IPS-18c (cell line): ENCODE data around the gene THSD4.
"Not testable (repeated sequence)": the region's sequence is repeated elsewhere in the genome, so short reads cannot be mapped to it uniquely, and the experiment has no call there.

ENCODE experiments used
- H3K4me3 ChIP-seq: 2 replicates; pipeline ENCODE4 v1.7.0; 2013; ENCODE audit warnings: low read depth, mild to moderate bottlenecking, low read length, moderate library complexity; ENCODE audit not compliant: insufficient read depth
- H3K9me3 ChIP-seq: one replicate; pipeline ENCODE4 v1.6.1; 2013; ENCODE audit warnings: mild to moderate bottlenecking, low read length, moderate library complexity; ENCODE audit not compliant: control insufficient read depth, insufficient read depth

THSD4 gene

DNA sequence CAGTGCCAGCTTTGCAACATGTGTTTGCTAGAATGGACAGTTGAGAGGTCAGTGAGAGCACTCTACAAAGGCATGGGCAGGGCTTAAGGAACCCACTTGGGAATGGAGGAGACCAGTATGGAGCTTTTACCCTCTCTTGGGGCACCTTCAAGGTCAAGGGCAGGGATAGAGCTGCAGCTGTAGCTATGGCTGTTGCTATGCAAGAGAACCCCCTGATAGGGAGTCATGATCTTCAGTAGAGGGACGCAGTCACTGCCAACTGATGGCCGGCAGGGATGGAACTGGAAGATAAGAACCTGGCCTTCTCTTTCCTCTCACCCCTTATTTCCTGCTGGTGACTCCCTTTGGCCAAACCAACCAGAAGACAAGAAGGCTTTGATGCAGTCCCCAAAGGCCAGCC lies 40.3 kb downstream of the THSD4 start:
- Histone ChIP-seq H3K4me3 (no peak overlapping the region), H3K9me3 (no peaks in the 10 kb centered on the region)

DNA sequence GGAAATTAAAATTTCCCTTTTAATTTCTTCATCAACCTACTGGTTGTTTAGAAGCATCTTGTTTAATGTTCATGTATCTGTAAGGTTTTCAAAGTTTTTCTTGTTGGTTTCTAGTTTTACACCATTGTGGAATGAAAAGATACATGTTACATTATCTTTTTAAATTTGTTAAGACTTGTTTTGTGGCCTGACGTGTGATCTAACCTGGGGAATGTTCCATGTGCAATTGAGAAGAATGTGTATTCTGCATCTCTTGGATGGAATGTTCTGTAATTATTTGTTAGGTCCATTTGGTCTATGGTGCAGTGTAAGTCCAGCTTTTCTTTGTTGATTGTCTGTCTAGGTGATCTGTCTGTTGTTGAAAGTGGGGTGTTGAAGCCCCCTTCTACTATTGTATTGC lies 45.7 kb downstream of the THSD4 start:
- H3K9me3 ChIP-seq: no peaks in the 10 kb centered on the region
- H3K4me3 ChIP-seq: no peak overlapping the region

DNA sequence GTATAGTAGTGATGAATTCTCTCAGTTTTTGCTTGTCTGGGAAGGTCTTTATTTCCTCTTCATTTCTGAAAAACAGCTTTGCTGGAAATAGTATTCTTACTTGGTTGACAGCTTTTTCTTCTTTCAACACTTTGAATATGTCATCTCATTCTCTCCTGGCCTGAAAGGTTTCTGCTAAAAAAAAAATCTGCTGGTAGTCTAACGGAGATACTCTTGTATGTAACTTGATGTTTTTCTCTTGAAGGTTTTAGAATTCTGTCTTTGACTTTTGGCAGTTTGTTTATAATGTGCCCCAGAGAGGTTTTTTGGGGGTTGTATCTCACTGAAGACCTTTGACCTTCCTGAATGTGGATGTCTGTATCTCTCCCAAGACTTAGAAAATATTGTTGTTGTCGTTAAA lies 47.0 kb downstream of the THSD4 start:
- Histone ChIP-seq H3K4me3 (no peak overlapping the region), H3K9me3 (no peaks in the 10 kb centered on the region)

DNA sequence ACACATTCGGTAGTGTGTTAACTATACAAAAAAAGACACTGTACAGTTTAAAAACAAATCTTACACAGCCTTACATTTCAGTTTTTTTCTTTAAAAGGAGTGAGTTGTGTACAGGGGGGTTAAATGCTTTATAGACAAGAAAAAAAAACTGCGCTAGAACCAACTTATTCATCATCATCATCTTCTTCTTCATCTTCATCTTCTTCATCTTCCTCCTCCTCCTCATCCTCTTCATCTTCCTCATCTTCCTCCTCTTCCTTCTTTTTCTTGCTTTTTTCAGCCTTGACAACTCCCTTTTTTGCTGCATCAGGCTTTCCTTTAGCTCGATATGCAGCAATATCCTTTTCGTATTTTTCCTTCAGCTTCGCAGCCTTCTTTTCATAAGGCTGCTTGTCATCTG lies 49.3 kb downstream of the THSD4 start:
- H3K9me3 ChIP-seq, H3K4me3 ChIP-seq: not testable (repeated sequence)

DNA sequence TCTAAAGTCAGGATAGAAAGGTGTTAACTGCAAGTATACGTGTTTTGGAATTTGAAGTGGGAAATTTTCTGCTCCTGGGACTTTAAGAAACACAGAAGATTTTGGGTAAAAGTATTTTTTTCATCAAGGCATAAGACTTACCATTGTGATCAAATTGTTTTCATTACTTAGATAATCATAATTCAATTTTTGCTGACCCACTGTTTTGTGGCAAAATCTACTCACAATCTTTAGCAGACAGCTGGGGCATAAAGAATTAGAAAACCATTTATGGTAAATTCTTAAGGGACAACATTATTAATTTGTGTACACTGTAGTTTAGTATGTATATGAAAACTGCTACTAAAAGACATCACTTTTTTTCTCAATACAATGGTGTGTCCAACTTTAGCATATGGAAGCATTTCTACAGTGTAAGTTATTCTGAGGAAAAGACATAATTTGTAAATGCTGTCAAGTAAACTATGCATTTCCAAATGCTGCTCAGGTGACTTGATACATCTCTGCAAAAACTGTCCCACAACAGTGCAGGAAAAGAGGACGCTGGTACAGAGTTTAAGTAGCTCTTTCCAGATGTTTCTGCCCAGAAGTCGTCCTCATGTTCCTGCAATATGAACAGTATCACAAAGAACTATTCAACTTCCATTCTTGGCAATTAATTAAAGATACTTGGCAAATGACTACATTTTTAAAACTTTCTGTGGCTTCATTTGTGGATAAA lies 52.3 kb downstream of the THSD4 start:
- H3K4me3 ChIP-seq: no peak overlapping the region
- no peaks in the 10 kb centered on the region for H3K9me3 ChIP-seq

GRCh38 chr15:71168166-71168834 lies 53.0 kb downstream of the THSD4 start:
- Histone ChIP-seq H3K9me3 (no peaks in the 10 kb centered on the region), H3K4me3 (no peak overlapping the region)

DNA sequence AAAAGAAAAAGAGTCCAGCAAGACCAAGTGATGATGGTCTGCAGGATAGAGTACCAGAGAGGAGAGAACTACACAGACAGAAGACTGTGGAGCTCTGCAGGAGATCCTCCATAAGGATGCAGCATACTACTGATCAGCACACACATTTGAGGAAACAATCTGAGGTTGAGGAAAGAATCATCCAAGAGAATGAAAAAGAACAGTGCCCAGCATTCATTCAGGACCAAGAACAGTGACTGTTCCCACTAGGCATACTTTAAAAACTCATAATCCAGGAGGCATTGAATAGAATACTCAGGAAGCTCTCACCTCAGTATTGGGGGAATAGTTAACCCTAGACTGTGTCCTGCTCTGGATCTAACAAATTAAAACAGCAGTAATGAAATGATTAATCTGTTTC lies 54.9 kb downstream of the THSD4 start:
- H3K4me3 ChIP-seq: no peak overlapping the region
- H3K9me3 ChIP-seq: no peaks in the 10 kb centered on the region

GRCh38 chr15:71171195-71171594 lies 55.9 kb downstream of the THSD4 start:
- Histone ChIP-seq H3K9me3 (no peaks in the 10 kb centered on the region), H3K4me3 (no peak overlapping the region)

- not testable (repeated sequence) for H3K9me3 ChIP-seq
Observed at GRCh38 chr15:71174360-71174759, 59.1 kb downstream of the THSD4 start.

DNA sequence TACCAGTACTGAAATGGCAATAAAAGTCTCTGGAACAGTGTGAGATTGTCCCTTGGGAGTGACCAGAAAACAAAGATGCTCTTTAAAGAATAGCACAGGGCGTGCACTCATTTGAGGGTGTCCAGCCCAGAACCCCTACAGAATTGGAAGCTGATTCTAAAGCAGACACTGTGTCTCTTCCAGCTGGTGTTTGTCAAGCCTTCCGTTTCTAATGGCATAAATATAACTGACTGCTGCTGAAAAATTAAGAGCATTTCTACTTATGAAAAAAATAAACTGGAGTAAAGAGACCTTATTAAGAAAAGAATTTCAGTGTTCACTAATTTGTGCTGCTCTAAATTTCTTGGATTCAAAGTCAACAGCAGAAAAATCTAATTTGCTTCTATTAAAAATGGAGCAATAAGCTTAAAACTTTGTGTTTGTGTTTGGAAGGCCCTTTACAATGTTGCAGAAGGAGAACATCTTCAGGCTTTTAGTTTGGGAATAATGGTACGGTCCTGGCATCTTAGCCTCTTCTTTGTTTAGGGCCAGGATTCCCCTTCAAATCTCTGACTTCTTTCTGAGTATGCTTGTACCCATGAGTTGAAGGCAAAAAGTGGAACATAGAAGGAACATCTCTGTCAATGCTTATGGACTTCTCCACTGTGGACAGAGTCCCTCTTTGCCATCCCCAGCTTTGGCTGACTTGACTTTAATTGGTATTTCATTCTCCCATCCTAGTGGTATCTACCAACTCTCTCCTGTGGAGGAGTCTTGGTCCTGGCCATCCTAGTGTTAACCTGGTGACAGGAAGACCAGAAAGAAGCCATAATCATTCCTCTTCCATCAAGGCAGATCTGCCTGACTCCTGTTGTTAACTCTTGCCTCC lies 65.9 kb downstream of the THSD4 start:
- H3K9me3 ChIP-seq: no peaks in the 10 kb centered on the region
- no peak overlapping the region for H3K4me3 ChIP-seq

More at GRCh38 chr15:71174360-71174759, 59.1 kb downstream of the THSD4 start:
- not testable (repeated sequence) for H3K4me3 ChIP-seq

GRCh38 chr15:71182522-71182921 lies 67.3 kb downstream of the THSD4 start:
- H3K4me3 ChIP-seq: no peak overlapping the region
- no peaks in the 10 kb centered on the region for H3K9me3 ChIP-seq

- Histone ChIP-seq H3K4me3 (no peak overlapping the region), H3K9me3 (no peaks in the 10 kb centered on the region)
Observed at GRCh38 chr15:71183063-71183462, 67.8 kb downstream of the THSD4 start.

GRCh38 chr15:71185706-71186105 lies 70.4 kb downstream of the THSD4 start:
- H3K9me3 ChIP-seq: no peaks in the 10 kb centered on the region
- no peak overlapping the region for H3K4me3 ChIP-seq

GRCh38 chr15:71186267-71186666 lies 71.0 kb downstream of the THSD4 start:
- no peak overlapping the region for H3K4me3 ChIP-seq
- H3K9me3 ChIP-seq: no peaks in the 10 kb centered on the region

- Histone ChIP-seq H3K4me3 (0 out of 2 replicates have a peak overlapping the region, but pooled peaks have one; percentile 5), H3K9me3 (no peaks in the 10 kb centered on the region)
Observed at GRCh38 chr15:71187078-71187477, 71.8 kb downstream of the THSD4 start.

DNA sequence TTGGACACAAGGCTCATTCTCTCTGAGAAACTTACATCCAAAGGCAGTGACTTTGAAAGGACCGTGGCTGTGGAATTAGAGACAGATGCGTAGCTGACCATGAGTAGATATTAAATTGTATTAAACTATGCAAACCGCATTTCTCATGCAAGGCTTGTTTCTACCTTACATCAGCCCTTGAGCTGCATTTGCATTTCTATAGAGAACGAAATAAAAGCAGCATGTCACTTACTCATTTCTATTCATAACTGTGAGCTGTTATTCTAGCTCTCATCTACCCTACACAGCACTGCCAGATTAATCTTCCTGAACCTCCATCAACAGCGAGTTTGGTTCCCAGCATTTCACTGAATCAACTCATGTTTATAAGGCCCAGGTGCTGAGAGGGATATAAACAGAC lies 72.3 kb downstream of the THSD4 start:
- H3K9me3 ChIP-seq: no peaks in the 10 kb centered on the region
- no peak overlapping the region for H3K4me3 ChIP-seq

DNA sequence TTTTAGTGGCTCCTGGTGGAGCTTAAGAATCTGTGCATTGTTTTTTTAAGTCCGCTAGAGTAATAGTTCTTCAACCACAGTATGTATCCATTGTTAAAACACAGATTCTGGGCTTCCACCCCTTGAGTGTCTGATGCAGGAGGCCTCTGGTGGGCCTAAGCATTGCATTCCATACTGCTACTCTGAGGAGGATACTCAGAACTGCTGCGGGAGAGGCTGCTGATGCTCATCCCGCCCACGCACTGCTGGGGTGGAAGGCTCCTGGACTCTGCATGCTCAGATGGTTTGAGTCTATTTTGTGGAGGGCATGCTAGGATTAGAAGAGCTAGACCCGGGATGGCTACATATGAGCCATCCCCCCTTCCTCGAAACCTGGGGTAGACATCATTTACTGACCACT lies 74.4 kb downstream of the THSD4 start:
- H3K9me3 ChIP-seq: no peaks in the 10 kb centered on the region
- H3K4me3 ChIP-seq: no peak overlapping the region

GRCh38 chr15:71191296-71191695 lies 76.0 kb downstream of the THSD4 start:
- Histone ChIP-seq H3K9me3 (no peaks in the 10 kb centered on the region), H3K4me3 (no peak overlapping the region)
